GM19467 (cell line): ENCODE measurements around the gene NLRX1.
"Not testable (repeated sequence)": the region's sequence is repeated elsewhere in the genome, so short reads cannot be mapped to it uniquely, and the experiment has no call there.

Experiments used
- ATAC-seq: cut with Tn5 transposase; IDR thresholded peaks from one replicate; pipeline ENCODE4 v1.9.1; 2021; ENCODE audit warnings: mild to moderate bottlenecking, moderate library complexity; ENCODE audit not compliant: unreplicated experiment

Gene NLRX1

DNA sequence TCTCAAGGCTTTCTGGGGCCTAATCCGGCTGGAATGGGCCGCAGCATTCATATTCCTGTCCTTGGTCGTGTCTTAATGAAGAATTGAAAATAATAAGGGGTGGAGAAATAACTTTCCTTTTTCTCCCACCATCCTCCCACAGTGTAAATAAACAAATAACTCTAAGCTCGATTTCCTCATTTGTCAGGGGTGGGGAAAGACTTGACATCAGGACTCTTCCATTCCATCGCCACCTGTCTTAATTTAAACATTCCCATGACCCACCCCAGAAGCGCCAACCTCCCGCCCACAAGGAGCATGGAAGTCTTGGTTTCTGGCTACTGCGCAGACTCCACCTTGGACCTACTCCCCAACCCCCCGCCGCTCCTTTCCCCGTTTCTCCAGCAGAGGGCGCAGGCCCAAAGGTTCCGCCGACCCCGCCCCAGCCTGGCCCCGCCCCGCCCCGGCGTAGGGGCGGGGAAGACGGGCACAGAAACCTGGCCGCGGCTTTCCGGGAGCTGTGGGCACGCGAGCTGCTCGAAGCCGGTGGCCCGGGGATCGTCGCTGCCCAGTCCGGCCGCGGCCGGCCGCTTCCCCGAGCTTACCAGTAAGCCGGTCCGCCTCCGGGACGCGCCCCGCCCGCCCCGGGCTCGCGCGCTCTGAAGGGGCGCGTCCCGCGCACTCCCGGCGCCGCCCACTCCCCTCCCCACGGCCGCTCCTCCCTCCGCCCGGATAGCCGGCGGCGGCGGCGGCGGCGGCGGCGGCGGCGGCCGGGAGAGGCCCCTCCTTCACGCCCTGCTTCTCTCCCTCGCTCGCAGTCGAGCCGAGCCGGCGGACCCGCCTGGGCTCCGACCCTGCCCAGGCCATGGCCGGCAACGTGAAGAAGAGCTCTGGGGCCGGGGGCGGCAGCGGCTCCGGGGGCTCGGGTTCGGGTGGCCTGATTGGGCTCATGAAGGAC, 37.3 kb downstream of the NLRX1 start, which contains the start of gene CBL:
Gene CBL (plus strand): TSS at position 766 of the 937 bp plus-strand sequence. CDS start 79 bp downstream, at position 845.
- ATAC-seq = peak; percentile 76

DNA sequence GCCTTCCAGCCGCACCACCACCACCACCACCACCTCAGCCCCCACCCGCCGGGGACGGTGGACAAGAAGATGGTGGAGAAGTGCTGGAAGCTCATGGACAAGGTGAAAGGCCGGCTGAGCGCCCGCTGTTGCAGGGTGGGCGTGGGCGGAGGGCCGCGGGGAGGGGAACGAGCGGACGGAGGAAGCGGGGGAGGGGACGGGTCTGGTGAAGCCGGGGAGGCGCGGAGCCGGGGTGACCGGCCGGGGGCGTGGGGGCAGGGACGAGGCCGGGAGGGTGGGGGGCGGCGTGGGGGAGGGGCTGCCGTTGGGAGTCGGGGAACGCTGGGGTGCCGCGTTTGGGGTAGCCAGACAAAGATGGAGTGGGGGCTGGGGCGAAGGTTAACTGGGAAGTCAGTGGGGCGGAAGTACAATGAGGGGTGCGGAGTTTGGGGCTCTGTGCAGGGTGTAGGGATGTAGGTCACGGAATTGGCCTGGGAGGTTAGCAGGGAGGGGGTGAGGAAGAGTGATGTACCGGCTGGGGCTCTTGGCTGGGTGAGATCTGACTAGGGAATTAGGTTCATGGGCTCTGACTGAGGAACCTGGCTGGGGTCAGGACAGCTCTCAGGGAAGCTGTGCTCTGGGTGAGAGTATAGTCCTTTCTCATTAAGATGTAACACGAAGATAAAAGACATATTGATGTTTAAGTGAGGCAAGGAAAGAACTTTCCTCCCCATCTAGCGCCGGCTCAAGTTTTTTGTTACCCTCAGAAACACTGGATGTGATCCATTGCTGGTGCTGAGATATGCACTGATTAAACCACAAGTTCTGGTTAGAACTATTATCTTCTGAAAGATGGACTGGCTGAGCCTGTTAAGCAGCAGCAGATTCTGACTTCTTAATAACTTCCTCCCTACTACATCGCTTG, 38.2 kb downstream of the NLRX1 start:
- ATAC-seq = no peak

DNA sequence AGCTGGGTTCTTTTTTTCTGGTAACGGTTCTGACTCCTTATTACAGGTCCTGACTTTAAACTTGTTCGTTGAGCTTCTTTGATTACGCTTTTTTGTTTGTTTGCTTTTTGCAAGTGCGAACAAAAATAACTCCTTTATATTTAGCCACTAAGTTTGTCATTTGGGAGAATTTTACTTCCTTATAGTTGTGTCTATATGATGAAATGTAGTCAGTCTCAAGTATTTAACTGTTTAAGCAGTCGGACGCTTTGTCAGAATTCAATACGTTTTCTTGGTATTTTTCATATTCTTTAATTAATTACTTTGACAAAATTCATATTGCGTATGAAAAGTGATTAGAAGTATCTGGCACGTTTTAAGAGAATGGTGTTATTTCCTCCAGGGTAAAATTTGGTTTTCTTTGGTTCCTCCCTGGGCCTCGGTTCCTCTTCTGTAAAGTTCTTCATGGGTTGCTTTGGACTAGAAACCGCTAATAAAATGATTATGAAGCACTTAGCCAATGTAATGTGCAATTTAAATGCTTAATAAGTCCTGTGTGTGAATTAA, 39.0 kb downstream of the NLRX1 start:
- no peak for ATAC-seq

DNA sequence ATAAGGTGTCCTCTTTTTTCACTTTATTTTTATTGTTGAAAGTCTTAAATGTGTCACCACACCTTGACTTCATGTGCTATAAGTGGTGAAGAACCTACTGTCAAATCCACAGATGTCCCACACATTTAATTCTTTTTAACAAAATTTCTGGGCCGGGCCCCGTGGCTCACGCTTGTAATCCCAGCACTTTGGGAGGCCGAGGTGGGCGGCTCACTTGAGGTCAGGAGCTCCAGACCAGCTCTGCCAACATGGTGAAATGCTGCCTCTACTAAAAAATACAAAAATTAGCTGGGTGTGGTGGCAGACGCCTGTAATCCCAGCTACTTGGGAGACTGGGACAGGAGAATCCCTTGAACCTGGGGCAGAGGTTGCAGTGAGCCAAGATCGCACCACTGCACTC, 40.7 kb downstream of the NLRX1 start:
- ATAC-seq = no peak

DNA sequence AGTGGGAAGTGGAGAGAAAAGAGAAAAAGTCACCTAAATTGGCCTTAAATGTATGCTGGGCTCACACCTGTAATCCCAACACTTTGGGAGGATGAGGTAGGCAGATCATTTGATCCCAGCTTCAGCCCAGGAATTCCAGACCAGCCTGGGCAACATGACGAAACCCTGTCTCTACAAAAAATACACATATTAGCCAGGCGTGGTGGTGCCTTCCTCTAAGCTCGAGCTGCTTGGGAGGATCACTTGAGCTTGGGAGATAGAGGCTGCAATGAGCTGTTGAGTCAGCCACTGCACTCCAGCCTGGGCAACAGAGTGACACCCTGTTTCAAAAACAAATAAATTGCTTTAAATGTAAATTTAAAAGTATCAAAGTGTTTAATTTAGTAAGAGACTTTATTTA, 41.5 kb downstream of the NLRX1 start:
- ATAC-seq = no peak

DNA sequence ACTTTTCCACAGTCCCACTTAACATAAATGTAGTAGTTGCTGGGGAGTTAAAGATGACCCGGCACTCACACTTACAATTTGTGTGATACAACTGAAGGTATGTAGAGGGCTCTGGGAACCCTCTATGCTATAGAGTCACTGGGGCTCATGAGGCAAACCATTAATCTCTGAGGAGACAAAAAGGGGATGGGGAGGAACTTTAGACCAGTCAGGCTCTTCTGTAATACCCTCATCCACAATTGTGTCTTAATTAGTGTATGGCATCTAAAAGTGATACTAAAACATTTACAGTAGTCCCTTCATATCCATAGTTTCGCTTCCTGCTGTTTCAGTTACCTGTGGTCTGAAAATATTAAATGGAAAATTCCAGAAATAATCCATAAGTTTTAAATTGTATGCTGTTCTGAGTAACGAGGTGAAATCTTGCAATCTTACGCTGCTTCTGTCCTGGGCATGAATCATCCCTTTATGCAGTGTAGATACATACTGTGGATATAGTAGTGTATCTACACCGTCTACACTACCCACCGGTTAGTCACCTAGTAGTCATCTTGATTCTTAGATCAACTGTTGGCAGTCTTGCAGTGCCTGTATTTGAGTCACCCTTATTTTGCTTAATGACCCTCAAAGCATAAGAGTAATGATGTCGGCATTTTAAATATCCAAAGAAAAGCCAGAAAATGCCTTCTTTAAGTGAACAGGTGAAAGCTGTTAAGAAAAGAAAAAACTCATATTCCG, 49.8 kb downstream of the NLRX1 start:
- no peak for ATAC-seq

DNA sequence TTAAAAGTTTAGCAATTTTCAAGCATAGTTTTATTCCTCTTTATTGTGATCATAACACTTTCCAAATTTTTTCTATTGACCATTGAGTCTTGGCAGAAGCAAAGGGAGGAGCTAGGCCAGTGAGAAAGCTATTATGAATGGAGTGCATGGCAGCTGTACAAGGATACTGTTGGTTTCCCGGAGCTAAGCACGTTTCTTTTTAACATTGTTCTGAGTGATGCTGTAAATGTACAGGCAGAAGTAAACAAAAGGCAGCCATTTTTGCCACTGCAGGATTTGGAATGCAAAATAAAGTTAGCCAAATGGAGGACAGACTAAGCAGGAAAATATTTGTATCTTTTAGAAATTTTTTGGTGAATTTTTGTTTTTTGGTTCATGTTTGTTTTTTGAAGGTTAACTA, 53.8 kb downstream of the NLRX1 start:
- ATAC-seq = no peak

DNA sequence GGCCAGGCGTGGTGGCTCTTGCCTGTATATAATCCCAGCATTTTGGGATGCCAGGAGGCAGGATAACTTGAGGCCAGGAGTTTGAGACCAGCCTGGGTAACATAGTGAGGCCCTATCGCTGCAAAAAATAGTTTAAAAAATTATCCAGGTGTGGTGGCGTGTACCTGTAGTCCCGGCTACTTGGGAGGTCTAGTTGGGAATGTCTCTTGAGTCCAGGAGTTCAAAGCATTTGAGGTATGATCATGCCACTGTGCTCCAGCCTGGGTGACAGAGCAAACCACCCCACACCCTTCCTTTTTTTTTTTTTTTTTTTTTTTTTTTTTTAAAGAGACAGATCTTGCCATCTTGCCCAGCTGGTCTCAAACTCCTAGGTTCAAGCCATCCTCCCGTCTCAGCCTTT, 54.4 kb downstream of the NLRX1 start:
- no peak for ATAC-seq

DNA sequence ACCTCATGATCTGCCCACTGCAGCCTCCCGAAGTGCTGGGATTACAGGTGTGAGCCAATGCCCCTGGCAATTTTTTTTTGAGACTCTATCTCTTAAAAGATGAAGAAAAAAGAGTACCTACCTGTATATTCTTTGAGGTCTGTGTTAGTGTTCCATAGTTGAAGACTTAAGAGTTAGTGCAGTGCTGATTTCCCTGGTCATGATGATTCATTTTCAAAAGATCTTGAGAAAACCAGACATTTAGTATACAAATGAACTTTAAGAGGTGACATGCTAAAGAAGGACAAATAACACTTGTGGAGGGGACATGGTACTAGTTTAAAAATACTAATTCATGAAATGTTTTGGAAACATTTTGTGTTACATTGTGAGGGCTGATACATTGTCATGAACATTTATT, 55.3 kb downstream of the NLRX1 start:
- ATAC-seq = no peak

DNA sequence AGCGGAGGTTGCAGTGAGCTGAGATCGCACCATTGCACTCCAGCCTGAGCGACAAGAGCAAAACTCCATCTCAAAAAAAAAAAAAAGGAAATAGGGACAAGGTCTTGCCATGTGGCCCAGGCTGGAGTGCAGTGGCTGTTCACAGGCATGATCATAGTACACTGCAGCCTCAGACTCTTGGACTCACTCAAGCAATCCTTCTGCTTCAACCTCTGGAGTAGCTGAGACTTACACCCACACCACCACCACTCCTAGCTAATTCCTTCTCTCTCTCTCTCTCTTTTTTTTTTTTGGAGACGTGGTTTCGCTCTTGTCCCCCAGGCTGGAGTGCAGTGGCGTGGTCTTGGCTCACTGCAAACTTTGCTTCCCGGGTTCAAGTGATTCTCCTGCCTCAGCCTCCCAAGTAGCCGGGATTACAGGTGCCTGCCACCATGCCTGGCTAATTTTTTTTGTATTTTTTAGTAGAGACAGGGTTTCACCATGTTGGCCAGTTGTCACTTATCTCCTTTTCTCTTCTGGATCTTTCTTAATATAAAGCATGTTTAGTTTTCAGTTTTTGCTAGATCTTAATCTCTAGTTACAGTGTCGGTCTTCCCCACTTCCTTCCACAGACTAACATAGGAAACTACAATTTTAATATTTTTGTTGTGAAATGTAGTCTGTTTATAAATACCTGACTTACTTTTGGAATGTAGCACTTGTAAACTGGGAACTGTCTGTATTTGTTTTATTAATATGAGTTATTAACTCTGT, 60.2 kb downstream of the NLRX1 start:
- not testable (repeated sequence) for ATAC-seq

DNA sequence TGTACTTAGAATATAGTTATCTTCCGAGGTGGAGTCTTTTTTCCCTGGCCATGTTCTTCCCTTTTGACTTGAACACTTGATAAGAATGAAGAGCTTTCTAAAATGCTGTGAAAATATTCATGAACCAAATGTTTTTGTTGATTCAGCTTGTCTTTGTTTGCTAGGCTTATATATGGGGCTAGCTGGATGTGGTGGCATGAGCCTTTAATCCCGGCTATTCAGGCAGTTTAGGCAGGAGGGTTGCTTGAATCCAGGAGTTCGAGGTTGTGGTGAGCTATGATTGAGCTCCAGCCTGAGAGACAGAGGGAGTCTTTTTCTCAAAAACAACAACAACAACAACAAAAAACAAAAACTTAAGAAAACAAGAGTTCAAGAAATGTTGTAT, 60.8 kb downstream of the NLRX1 start:
- ATAC-seq = no peak

DNA sequence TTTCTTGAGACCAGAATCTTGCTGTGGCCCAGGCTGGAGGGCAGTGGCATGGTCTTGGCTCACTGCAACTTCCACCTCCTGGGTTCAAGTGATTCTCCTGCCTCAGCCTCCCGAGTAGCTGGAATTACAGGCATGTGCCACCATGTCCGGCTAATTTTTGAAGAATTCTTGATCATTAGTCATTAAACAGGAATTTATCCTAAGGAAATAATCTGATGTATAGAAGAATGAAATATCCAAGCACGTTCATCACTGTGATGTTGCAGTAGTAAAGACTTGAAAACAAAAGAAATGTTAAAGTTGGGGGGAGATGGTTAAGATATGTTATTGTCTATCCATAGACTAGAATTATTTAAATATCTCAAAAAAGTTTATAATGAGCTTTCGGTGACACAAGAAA, 61.2 kb downstream of the NLRX1 start:
- ATAC-seq = no peak
